ENCODE data around the gene PNPLA2.

PNPLA2 gene

DNA sequence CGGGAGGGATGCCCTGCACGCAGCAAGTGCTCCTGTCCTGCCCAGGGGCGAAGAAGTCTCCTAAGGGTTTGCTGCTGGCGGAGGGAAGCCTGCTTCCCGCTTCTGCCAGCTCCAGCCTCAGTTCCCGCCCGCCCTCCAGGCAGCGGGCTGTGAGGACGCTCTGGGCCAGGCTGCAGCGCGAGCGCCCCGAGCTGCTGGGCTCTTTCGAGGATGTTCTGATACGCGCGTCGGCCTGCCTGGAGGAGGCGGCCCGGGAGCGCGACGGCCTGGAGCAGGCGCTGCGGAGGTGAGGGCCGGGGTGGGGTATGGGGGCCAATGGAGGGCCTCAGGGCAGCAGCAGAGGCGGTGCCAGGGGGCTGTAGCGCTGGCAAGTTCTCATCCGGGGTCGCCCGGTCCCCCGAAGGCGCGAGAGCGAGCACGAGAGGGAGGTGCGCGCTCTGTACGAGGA, 11.2 kb downstream of the PNPLA2 start:
- no CpG with 5 or more reads among the region's 39 CpGs for WGBS (ENCODE audit: extremely low coverage, insufficient coverage, low lambda C conversion rate)
- peaks cover 3% of the 10 kb centered on the region for H3K27me3 ChIP-seq (ENCODE audit: insufficient read depth, low read length, poor library complexity)

DNA sequence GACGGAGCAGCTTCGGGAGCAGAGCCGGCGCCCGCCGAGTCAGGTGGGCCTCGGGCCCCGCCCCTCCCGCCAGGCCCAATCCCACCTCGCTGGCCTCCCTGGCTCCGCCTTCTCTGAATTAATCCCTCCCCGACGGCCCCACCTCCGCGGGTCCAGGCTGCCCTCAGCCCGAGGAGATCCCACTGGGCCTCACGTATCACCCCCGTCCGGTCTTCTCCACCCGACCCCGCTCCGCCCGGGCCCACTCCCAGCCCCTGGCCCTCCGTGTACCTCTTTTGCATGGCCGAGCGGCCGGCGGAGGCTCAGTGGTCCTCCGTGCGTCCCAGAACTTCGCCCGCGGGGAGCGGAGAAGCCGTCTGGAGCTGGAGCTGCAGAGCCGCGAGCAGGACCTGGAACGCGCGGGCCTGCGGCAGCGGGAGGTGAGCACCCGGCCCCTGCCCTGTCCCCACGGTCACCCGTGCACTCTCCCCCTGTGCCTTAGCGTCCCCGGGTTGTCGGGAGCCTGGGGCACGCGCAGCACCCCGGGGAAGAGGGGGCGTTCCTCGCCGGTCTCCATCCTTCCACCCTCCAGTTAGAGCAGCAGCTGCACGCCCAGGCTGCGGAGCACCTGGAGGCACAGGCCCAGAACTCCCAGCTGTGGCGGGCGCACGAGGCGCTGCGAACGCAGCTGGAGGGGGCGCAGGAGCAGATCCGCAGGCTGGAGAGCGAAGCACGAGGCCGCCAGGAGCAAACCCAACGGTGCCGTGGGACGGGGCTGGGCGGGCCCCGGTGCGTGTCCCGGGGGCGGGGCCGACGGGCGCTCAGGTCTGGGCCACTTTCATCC, 11.8 kb downstream of the PNPLA2 start:
- H3K9ac ChIP-seq (ENCODE audit: low read length): peak overlapping the region; percentile 71
- no peak overlapping the region for H4K5ac ChIP-seq (ENCODE audit: low read length)
- peak; percentile 90 for DNase-seq
- H3K4me1 ChIP-seq (ENCODE audit: control insufficient read depth, low read depth, low read length): peaks cover 11% of the 10 kb centered on the region
- no peak overlapping the region for H2BK15ac ChIP-seq (replicated peaks; ENCODE audit: low read depth)
- no peak overlapping the region for H2BK5ac ChIP-seq (ENCODE audit: low read length)
- H3K18ac ChIP-seq (ENCODE audit: low read length): no peak overlapping the region
- H3K79me1 ChIP-seq (ENCODE audit: low read length): peaks cover 2% of the 10 kb centered on the region
- peak overlapping the region; percentile 76 for H3K56ac ChIP-seq (ENCODE audit: low read length)
- no peak overlapping the region for H4K8ac ChIP-seq (ENCODE audit: low read depth, low read length)
- H3K36me3 ChIP-seq (ENCODE audit: control insufficient read depth, insufficient read depth, low read length): no peaks in the 10 kb centered on the region
- H3K27ac ChIP-seq (ENCODE audit: low read depth, low read length): no peak overlapping the region
- peak overlapping the region; percentile 80 for H3K4me2 ChIP-seq (ENCODE audit: low read length)
- no peak overlapping the region for H2BK120ac ChIP-seq (ENCODE audit: low read depth, low read length)
- H3K4me3 ChIP-seq (ENCODE audit: low read length): no peak overlapping the region
- peaks cover 3% of the 10 kb centered on the region for H3K27me3 ChIP-seq (ENCODE audit: insufficient read depth, low read length, poor library complexity)
- H3K4ac ChIP-seq (ENCODE audit: low read depth, low read length): no peak overlapping the region
- no peak overlapping the region for H2AK5ac ChIP-seq (ENCODE audit: low read length)
- no CpG with 5 or more reads among the region's 78 CpGs for WGBS (ENCODE audit: extremely low coverage, insufficient coverage, low lambda C conversion rate)
- peak overlapping the region; percentile 66 for H3K23ac ChIP-seq (ENCODE audit: low read length)
- H3K79me2 ChIP-seq (ENCODE audit: control insufficient read depth, insufficient read depth, low read length): no peaks in the 10 kb centered on the region

More for the DNA sequence above, 11.2 kb downstream of the PNPLA2 start:
- H3K79me2 ChIP-seq (ENCODE audit: control insufficient read depth, insufficient read depth, low read length): no peaks in the 10 kb centered on the region
- peak; percentile 56 for DNase-seq
- no peak overlapping the region for H2BK5ac ChIP-seq (ENCODE audit: low read length)
- H3K27ac ChIP-seq (ENCODE audit: low read depth, low read length): no peak overlapping the region
- no peak overlapping the region for H2BK15ac ChIP-seq (replicated peaks; ENCODE audit: low read depth)
- H3K56ac ChIP-seq (ENCODE audit: low read length): peak overlapping the region; percentile 81
- no peak overlapping the region for H2BK120ac ChIP-seq (ENCODE audit: low read depth, low read length)
- H3K36me3 ChIP-seq (ENCODE audit: control insufficient read depth, insufficient read depth, low read length): no peaks in the 10 kb centered on the region
- H3K4me3 ChIP-seq (ENCODE audit: low read length): no peak overlapping the region
- H3K9ac ChIP-seq (ENCODE audit: low read length): peak overlapping the region; percentile 70
- H3K79me1 ChIP-seq (ENCODE audit: low read length): peaks cover 2% of the 10 kb centered on the region
- H3K18ac ChIP-seq (ENCODE audit: low read length): no peak overlapping the region
- no peak overlapping the region for H4K8ac ChIP-seq (ENCODE audit: low read depth, low read length)
- H3K4ac ChIP-seq (ENCODE audit: low read depth, low read length): no peak overlapping the region
- H2AK5ac ChIP-seq (ENCODE audit: low read length): no peak overlapping the region
- peaks cover 11% of the 10 kb centered on the region for H3K4me1 ChIP-seq (ENCODE audit: control insufficient read depth, low read depth, low read length)
- H3K23ac ChIP-seq (ENCODE audit: low read length): peak overlapping the region; percentile 45
- no peak overlapping the region for H4K5ac ChIP-seq (ENCODE audit: low read length)
- peak overlapping the region; percentile 56 for H3K4me2 ChIP-seq (ENCODE audit: low read length)

- no peak overlapping the region for H2BK120ac ChIP-seq (ENCODE audit: low read depth, low read length)
- H3K9ac ChIP-seq (ENCODE audit: low read length): no peak overlapping the region
- DNase-seq: no peak
- no peak overlapping the region for H3K56ac ChIP-seq (ENCODE audit: low read length)
- H3K4ac ChIP-seq (ENCODE audit: low read depth, low read length): no peak overlapping the region
- H4K8ac ChIP-seq (ENCODE audit: low read depth, low read length): no peak overlapping the region
- H3K79me1 ChIP-seq (ENCODE audit: low read length): peaks cover 2% of the 10 kb centered on the region
- no peak overlapping the region for H3K4me2 ChIP-seq (ENCODE audit: low read length)
- H3K4me1 ChIP-seq (ENCODE audit: control insufficient read depth, low read depth, low read length): peaks cover 11% of the 10 kb centered on the region
- H3K4me3 ChIP-seq (ENCODE audit: low read length): no peak overlapping the region
- no peak overlapping the region for H3K27ac ChIP-seq (ENCODE audit: low read depth, low read length)
- H4K5ac ChIP-seq (ENCODE audit: low read length): no peak overlapping the region
- peaks cover 3% of the 10 kb centered on the region for H3K27me3 ChIP-seq (ENCODE audit: insufficient read depth, low read length, poor library complexity)
- no peaks in the 10 kb centered on the region for H3K36me3 ChIP-seq (ENCODE audit: control insufficient read depth, insufficient read depth, low read length)
- no peak overlapping the region for H3K18ac ChIP-seq (ENCODE audit: low read length)
- H2BK15ac ChIP-seq (replicated peaks; ENCODE audit: low read depth): no peak overlapping the region
- WGBS (ENCODE audit: extremely low coverage, insufficient coverage, low lambda C conversion rate): no CpG with 5 or more reads among the region's 31 CpGs
- no peak overlapping the region for H2BK5ac ChIP-seq (ENCODE audit: low read length)
- H2AK5ac ChIP-seq (ENCODE audit: low read length): no peak overlapping the region
- H3K23ac ChIP-seq (ENCODE audit: low read length): no peak overlapping the region
- no peaks in the 10 kb centered on the region for H3K79me2 ChIP-seq (ENCODE audit: control insufficient read depth, insufficient read depth, low read length)
These were observed 12.6 kb downstream of the PNPLA2 start for GRCh38 chr11:831118-831864.

GRCh38 chr11:831961-832528, 13.3 kb downstream of the PNPLA2 start:
- H3K4me1 ChIP-seq (ENCODE audit: control insufficient read depth, low read depth, low read length): peaks cover 11% of the 10 kb centered on the region

GRCh38 chr11:832529-833113, 13.9 kb downstream of the PNPLA2 start, which contains the start of gene CD151:
Gene CD151 (plus strand): TSS chr11:832952. CDS start chr11:836070, 3,118 bp downstream.
- peak within 1 kb of the TSS; percentile 94 for H3K56ac ChIP-seq (ENCODE audit: low read length)
- H3K4me3 ChIP-seq (ENCODE audit: low read length): peak within 1 kb of the TSS; percentile 71
- no peak within 1 kb of the TSS for H2BK15ac ChIP-seq (replicated peaks; ENCODE audit: low read depth)
- peak within 1 kb of the TSS; percentile 62 for H3K18ac ChIP-seq (ENCODE audit: low read length)
- no CpG with 5 or more reads among the region's 67 CpGs for WGBS (ENCODE audit: extremely low coverage, insufficient coverage, low lambda C conversion rate)
- H3K36me3 ChIP-seq (ENCODE audit: control insufficient read depth, insufficient read depth, low read length): peaks cover 2% of the 10 kb centered on the region
- peak within 1 kb of the TSS; percentile 11 for H2AK5ac ChIP-seq (ENCODE audit: low read length)
- H3K4me1 ChIP-seq (ENCODE audit: control insufficient read depth, low read depth, low read length): peaks cover 11% of the 10 kb centered on the region
- peaks cover 2% of the 10 kb centered on the region for H3K79me1 ChIP-seq (ENCODE audit: low read length)
- peak; percentile 79 for DNase-seq
- H3K4ac ChIP-seq (ENCODE audit: low read depth, low read length): peak within 1 kb of the TSS; percentile 18
- H2BK120ac ChIP-seq (ENCODE audit: low read depth, low read length): no peak within 1 kb of the TSS
- H4K8ac ChIP-seq (ENCODE audit: low read depth, low read length): no peak within 1 kb of the TSS
- peak within 1 kb of the TSS; percentile 78 for H3K9ac ChIP-seq (ENCODE audit: low read length)
- peaks cover 3% of the 10 kb centered on the region for H3K27me3 ChIP-seq (ENCODE audit: insufficient read depth, low read length, poor library complexity)
- H4K5ac ChIP-seq (ENCODE audit: low read length): no peak within 1 kb of the TSS
- H3K79me2 ChIP-seq (ENCODE audit: control insufficient read depth, insufficient read depth, low read length): no peaks in the 10 kb centered on the region
- H3K27ac ChIP-seq (ENCODE audit: low read depth, low read length): peak within 1 kb of the TSS; percentile 50
- peak within 1 kb of the TSS; percentile 89 for H3K23ac ChIP-seq (ENCODE audit: low read length)
- H2BK5ac ChIP-seq (ENCODE audit: low read length): no peak within 1 kb of the TSS
- H3K4me2 ChIP-seq (ENCODE audit: low read length): peak within 1 kb of the TSS; percentile 77

More at GRCh38 chr11:831961-832528, 13.3 kb downstream of the PNPLA2 start:
- H3K9ac ChIP-seq (ENCODE audit: low read length): peak overlapping the region; percentile 78
- H3K79me1 ChIP-seq (ENCODE audit: low read length): peaks cover 2% of the 10 kb centered on the region
- peak overlapping the region; percentile 94 for H3K56ac ChIP-seq (ENCODE audit: low read length)
- H3K79me2 ChIP-seq (ENCODE audit: control insufficient read depth, insufficient read depth, low read length): no peaks in the 10 kb centered on the region
- H4K8ac ChIP-seq (ENCODE audit: low read depth, low read length): no peak overlapping the region
- H3K27me3 ChIP-seq (ENCODE audit: insufficient read depth, low read length, poor library complexity): peaks cover 3% of the 10 kb centered on the region
- H4K5ac ChIP-seq (ENCODE audit: low read length): no peak overlapping the region
- H2BK120ac ChIP-seq (ENCODE audit: low read depth, low read length): no peak overlapping the region
- no CpG with 5 or more reads among the region's 23 CpGs for WGBS (ENCODE audit: extremely low coverage, insufficient coverage, low lambda C conversion rate)
- DNase-seq: no peak
- H3K23ac ChIP-seq (ENCODE audit: low read length): peak overlapping the region; percentile 89
- no peak overlapping the region for H3K18ac ChIP-seq (ENCODE audit: low read length)
- no peak overlapping the region for H3K4ac ChIP-seq (ENCODE audit: low read depth, low read length)
- no peak overlapping the region for H3K27ac ChIP-seq (ENCODE audit: low read depth, low read length)
- H3K36me3 ChIP-seq (ENCODE audit: control insufficient read depth, insufficient read depth, low read length): no peaks in the 10 kb centered on the region
- no peak overlapping the region for H2BK5ac ChIP-seq (ENCODE audit: low read length)
- H3K4me2 ChIP-seq (ENCODE audit: low read length): peak overlapping the region; percentile 46
- no peak overlapping the region for H2AK5ac ChIP-seq (ENCODE audit: low read length)
- H3K4me3 ChIP-seq (ENCODE audit: low read length): peak overlapping the region; percentile 34
- no peak overlapping the region for H2BK15ac ChIP-seq (replicated peaks; ENCODE audit: low read depth)
